Testis (tissue), 2 donors: ENCODE measurements around the gene OPCML.

Experiments used
- CTCF ChIP-seq, 3 experiments: fragments of 450-650 bp in 2 of 3; fragments of 200-600 bp in 1 of 3; sonication (generic) in 1 of 3; IDR thresholded peaks; one replicate each; pipeline ENCODE4 v1.5.1; 2016 to 2019; ENCODE audit warnings: antibody characterized with exemption in 3 of 3, mild to moderate bottlenecking in 2 of 3, moderate library complexity in 1 of 3
- POLR2A ChIP-seq: fragments of 450-650 bp; IDR thresholded peaks from one replicate; pipeline ENCODE4 v1.6.1; 2017; ENCODE audit warnings: antibody characterized with exemption, mild to moderate bottlenecking, moderate library complexity

DNA sequence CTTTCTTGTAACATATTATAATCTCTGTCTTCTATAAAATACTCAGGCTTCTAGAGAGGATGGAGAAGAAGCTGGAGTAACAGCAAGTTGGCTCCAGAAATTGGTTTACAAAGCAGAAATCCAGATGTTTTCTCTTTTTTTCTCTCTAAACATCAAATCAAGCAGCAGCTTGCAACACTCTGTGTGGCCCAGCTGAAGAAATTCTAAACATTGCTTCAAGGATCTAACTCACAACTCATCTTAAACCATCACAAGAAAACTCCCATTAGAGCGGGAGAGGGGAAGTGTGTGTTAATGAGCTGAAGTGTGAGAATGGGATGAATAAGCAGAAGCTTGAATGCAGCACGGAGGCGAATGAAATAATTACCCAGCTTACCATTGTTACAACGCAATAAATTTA lies 146.5 kb downstream of the OPCML start:
- no peak for TF ChIP-seq CTCF (IDR thresholded peaks at IDR 0.05)
- no peak for TF ChIP-seq POLR2A
